SK-N-DZ (cell line): ENCODE data around the gene NUP133.
"Not testable (repeated sequence)": the region's sequence is repeated elsewhere in the genome, so short reads cannot be mapped to it uniquely, and the experiment has no call there.

Experiments
- DNase-seq: peaks from one replicate; pipeline ENCODE4 v3.0.0-alpha.2; 2015; ENCODE audit warnings: low spot score

Gene NUP133

DNA sequence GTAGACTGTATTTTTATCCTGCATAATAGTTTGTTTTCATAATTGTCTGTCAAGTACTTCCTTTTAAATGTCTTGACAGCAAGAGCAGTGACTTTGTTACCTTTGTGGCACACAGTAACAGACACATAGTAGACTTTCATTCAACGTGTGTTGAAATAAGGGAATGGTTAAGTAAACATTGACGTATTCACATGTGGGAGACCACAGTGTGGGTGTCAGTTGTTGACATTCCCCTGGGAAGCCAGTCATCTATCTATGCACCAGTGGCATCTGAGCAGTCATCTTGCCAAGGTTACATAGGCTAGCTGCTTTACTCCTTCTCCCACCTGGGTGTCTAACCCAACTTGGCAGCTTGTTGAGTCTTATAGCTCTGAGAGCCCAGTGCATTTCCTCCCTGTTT is 1.4 kb upstream of the NUP133 start:
- no peak for DNase-seq

DNA sequence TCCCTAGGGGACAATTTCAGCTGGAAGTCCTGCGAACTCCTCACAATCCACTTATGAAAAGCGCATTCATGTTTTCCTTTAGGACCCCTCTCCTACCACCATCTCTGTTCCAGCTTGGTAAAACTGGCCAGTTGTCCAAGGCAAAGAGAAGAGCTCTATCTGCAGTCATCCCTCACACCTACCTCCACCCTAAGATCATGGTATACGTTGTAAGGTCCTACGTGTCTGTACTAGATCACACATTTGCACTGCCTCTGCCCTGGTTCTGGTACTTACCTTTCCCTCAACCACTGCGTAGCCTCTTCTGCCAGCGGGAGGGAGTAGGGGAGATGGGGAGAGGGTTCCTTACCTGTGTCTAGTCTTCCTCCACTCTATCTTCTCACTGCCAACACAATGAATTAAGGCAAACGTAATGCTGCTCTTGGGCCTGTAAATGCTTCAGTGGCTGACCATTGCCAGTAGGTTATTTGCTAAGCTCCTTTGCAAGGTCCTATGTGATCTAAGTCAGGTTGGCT is 739 bp upstream of the NUP133 start:
- DNase-seq: no peak

DNA sequence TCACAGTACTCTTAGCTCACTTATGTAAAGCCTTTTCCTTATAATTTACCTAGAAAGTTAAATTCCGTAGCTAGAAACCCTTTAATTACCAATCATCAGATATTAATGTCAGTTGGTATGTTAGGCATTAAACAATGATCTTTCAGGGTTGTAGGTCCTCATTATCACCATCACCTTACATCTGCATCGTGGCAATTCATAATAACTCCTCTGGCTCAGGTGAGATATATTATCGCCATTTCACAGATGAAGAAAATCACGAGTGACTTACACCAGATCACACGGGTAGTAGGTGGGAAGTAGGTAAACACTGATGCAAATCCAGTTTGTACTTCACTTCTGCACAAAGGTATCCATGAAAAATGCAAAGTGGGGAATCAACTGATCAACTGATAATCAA is 639 bp downstream of the NUP133 start:
- DNase-seq: no peak

DNA sequence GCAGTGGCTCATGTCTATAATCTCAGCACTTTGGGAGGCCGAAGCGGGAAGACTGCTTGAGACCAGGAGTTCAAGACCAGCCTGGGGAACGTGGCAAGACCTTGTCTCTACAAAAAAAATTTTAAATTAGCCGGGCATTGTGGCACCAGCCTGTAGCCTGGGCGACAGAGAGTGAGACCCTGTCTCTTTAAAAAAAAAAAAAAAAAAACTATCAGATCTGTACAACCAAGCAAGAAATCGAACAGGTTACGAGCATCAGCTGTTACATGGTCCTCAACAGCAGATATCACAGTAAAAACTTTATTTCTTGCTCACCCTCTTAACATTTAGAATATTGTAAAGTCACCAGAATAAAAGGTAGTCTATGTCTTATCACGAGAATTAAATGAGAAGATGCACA is 1.5 kb downstream of the NUP133 start:
- DNase-seq: no peak

DNA sequence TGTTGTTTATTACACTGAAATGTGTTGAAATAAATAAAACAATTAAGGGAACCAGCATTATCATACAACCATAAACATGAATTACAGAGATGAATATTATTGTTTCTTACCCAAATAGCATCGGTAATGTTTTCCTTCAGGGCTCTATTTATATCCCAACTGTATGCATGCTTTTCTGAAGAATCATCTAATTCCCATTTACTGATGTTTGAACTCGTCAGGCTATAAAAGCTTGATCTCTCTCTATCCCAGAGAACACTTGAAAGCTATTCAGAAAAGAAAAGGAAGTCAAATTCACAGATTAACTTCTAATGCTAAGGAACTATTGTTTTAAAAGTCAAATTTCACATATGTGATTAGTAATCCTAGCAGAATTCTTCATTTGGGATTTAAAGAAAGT is 12.4 kb downstream of the NUP133 start:
- no peak for DNase-seq

DNA sequence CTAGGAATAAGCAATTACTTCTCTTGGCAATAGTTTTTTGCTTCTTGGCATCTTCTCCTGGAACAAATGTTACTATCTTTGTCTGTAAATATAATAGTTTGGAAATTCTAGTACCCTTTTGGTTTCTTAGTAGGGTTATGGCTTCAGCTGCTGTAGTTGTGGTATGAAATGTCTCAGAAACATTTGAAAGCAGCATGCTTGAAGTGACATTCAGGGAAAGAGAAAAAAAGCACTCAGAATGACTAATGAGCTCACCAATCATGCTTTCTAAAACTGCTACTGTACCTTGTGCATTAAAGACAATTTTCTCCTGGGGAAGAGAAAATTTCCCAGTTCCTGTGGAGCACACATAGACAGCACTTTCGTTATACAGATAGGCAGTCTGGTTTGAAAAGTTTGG is 21.0 kb downstream of the NUP133 start:
- no peak for DNase-seq

DNA sequence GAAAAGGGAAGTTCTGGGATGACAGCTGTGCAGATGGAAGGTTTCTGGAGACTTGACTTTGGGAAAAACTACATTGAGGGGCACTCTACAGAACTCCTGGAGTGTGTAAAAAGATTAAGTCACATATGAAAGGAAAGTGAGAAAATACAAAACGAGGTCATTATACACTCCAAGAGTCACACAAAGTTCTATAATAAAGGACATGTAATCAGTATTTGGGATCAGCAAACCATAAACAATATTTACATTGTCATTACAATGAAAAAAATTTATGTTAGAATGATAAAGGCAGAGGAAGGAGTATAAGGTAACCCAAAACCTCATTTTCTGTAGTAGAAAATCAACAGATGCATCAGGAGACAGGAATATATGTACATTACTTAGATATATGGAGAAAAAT is 22.8 kb downstream of the NUP133 start:
- DNase-seq: no peak

DNA sequence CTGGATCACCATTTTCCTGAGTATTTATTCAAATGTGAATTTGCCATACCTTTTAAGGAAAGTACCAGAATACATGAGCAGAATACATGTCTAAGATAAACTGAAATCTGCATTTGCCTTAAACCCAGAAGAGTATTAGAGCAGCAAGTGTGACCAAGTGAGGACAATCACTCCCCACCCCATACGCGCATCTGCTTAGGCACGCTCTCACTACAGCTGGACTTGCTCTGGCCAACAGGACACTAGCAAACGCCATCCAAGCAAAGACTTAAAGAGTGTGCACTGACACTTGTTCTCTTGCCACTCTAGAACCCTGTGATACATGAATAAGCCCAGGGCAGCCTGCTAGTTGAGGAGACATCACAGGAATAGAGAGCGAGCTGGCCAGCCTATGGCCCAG is 25.6 kb downstream of the NUP133 start:
- no peak for DNase-seq

DNA sequence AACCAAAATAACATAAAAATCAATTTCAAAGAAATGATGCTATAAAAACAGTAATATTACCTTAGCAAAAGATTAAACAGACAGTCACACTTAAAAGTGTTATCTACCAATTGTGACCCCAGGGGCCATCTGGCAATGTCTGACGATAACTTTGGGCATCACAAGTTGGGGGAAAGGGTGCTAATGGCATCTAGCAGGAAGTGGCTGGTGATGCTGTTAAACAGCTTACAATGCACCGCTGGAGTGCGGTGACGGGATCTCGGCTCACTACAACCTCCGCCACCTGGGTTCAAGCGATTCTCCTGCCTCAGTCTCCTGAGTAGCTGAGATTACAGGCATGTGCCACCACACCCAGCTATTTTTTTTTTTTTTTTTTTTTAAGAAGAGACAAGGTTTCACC is 27.6 kb downstream of the NUP133 start:
- no peak for DNase-seq

DNA sequence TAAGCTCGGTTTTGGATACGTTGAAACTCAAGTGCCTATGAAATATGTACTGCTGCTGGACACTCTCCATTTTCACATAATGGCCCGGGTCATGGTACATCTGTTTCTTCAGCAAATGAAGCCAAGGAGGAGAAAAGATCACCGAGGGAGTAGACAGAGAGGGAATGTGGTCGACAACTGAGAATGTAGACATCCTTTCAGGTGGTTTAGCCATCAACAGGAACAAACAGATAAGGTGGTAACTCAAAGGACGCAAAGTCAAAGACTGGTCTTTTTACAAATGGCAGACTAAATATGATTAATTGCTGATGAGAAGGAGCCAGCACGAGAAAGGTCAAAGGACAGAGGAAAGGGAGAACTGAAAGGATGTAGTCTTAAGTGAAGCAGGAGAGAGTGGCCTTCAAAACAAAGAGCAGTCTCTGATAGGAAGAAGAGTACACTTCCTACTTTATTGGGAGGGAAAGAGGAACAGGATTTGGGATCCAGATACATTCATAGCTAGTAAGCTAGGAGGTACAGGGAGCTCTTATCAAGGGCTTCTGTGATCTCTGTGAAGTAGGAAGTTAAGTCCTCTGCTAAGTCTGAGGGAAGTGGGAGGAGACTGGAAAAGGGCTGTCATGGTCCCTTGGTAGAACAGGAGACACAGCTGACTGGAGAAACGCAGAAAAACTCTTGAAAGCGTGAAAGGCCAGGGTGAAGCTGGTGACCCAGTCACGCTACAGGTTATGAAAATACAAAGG is 28.3 kb downstream of the NUP133 start:
- DNase-seq: no peak

DNA sequence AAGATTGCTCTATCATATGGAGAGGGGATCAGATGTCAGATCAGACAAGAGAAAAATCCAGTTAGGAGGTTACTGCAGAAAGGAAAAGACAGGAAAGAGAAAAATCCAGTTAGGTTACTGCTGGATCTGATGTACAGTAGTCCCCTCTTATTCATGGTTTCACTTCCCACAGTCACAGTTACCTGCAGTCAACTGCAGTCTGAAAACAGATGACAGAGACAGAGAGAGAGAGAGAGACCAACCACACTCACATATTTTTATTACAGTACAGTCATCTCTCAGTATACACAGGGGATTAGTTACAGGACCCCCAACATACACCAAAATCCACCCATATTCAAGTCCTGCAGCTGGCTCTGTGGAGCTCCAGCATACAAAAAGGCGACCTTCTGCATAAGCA is 29.3 kb downstream of the NUP133 start:
- no peak for DNase-seq

DNA sequence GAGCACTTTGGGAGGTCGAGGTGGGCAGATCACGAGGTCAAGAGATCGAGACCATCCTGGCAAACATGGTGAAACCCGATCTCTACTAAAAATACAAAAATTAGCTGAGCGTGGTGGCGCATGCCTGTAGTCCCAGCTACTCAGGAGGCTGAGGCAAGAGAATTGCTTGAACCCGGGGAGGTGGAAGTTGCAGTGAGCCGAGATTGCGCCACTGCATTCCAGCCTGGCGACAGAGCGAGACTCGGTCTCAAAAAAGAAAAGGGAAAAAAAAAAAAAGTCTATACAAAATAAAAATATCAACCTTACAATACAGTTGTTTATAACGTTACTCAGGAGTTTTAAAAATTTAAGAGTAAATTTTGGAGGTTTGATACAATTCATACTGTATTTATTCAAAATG is 32.3 kb downstream of the NUP133 start:
- not testable (repeated sequence) for DNase-seq

DNA sequence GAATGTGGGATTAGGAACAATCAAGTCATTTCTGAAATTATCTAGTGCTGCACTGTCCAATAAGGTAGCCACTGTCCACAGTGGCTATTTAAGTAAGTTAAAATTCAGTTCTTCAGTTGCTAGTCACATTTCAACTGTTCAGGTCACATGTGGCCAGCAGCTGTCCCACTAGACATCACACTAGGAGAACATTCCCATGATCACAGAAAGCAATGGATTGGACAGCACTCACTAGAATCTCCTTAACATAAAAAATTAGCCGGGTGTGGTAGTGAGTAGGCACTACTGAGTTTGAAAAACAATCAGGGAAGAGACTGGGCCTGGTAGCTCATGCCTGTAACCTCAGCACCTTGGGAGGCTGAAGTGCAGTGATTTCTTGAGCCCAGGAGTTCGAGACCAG is 33.6 kb downstream of the NUP133 start:
- no peak for DNase-seq

DNA sequence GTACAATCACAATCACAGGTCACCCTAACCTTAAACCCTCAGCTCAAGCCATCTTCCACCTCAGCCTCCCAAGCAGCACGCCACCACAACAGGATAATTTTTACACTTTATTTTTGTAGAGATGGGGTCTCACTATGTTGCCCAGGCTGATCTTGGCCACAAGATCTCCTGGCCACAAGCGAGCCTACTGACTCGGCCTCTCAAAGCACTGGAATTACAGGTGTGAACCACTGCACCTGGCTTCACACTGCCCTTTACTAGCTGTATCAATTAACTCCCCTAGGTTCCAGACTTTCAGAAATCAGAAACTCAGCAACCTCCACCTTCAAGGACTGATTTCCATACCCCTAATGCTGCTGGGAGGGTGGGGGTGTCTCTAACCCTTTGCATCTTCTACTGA is 37.0 kb downstream of the NUP133 start:
- no peak for DNase-seq

DNA sequence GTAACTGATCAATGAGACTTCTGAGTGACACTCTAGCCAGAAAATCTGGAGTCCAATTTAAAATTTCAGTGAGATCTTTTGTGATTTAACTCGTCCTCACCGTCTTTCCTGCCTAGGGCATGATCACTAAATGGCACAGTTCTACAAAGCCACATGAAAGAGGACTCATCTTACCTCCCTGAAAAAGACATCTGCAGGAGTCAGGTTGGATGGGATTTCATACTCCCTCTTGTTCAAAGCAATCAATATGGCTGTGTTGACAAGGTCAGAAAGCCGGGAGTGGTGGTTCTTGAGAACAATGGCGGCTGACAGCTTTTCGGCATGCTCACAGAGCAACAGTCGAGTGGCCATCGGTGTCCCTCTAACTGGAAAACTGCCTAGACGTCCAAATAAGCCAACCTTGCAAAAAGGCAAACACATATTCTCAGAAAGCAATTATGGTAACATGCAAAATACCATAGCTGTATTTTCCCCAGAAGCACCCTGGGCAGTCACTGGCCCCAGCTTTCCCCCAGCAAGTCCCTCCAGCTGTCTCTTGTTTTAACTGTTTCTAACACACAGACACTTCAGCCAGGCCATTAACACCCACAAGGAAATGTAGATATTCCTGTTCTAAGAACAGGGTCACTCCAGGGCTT is 37.6 kb downstream of the NUP133 start:
- DNase-seq: no peak

DNA sequence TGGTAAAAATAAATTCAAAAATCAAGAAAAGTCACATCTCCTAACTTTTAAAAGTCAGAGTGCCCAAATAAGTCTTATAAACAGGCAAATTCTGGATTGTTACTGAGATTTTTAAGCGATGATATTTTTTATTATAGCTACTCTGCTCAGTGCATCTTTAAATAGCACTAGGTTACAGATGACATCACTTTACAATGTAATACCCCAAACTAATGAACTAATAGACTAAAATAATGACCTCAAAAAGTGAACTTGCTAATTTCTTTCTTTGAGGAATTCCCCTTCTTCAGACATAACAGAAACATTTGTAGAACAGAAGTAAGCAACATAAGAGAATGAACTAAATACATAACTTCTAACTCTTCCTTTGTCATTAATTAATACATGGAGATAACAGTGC is 41.3 kb downstream of the NUP133 start:
- DNase-seq: no peak

DNA sequence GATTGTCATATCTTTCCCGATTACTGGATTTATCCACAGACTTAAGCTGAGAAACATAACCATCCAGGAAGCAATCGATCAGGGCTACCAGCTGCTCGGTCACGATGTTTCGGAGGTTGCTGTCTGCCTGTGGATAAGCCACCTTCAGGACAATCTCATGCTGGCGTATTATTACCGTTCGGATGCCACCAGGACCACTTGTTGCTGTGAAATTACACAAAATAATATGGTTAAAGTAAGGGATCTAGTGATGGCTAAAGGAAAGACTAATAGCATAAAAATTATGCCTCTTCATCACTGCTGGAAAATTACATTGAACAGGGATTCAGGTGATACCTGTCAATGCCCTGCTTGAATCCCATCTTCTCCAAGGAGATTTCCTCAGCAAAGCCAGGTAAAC is 43.5 kb downstream of the NUP133 start:
- no peak for DNase-seq

DNA sequence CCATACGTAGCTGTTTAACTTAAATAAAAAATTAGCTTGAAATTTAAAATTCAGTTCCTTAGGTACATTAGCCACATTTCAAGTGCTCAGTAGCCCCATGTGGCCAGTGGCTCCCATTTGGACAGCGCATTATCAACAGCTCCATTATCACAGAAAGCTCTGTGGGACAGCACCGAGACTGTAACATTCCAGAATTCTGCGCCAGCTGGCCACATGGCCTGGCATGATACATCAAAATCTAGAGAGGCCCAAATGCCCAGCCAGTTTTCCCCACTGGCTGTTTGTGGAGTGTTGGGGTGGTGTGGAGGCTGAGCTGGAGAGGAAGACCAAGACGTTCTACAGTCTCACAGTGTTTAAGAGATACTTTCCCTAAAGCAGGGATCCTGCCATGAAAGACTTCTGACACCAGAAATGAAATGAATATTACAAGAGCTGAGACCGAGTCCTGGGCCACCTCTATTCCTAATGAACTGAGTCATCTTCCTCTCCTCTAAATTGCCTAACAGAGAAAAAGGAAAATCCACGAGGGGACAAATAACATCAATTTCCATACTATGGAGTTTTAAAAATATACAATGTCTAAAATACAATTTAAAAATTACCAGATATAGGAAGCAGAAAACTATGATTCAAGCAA is 47.0 kb downstream of the NUP133 start:
- DNase-seq: no peak

DNA sequence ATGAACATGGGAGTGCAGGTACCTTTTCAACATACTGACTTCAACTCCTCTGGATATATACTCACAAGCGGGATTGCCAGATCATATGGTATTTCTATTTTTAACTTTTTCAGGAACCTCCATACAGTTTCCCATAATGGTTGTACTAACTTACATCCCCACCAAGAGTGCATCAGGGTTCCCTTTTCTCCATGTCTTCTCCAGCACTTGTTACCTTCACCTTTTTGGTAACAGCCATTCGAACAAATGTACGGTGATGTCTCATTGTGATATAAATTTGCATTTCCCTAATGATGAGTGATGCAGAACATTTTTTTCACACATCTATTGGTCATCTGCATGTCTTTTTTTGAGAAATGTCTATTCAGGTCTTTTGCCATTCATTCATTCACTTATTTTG is 48.3 kb downstream of the NUP133 start:
- DNase-seq: no peak

DNA sequence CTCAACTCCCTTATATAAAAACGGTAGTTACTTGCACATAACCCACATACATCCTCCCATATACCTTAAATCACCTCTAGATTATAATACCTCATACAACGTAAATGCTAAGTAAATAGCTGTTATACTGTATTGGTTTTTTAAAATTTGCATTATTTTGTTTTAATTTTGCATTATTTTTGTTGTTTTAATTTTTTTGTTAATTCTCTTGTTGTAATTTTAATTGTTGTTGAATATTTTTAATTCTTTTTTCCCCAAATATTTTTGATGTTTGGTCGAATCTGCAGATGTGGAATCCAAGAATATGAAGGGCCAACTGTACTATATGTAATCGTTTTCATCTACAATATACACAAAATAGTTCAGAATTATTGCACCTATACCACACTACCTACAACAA is 50.7 kb downstream of the NUP133 start:
- DNase-seq: no peak

DNA sequence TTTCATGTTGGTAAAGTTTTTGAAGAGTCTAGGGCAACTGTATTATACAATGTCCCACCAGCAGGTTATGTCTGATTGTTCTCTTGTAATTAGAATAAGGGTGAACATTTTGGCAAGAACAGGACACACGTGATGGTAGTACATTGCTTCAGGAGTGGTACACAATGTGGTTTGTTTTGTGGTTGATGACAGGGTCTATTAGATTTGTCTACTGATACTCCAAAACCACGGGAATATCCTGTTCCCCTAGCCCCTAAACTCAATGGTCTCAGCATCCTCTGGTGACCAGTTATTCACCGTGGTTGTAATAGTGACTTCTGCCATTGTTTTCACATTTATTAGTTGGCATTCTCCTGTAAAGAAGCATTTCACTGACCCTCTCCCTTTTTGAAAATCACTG is 52.1 kb downstream of the NUP133 start:
- DNase-seq: no peak

DNA sequence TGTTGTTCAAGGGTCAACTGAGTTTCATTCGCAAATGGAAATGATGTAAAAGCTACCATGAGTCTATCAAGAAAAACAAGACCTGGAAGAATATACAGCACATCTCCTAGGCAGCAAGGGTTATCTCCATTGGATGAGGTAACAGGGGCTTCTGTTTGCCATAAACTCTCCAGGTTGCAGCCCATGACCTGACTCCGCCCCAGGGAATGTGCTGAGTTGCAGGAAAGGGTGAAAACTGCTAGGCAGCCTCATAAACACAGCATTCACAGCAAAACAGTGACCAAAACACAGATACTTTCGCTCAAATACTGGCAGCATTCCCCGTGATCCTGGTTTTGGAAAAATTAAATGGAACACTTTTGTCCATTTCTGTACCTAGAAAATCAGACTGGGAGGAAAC is 54.1 kb downstream of the NUP133 start:
- DNase-seq: no peak
